IMR-90 (cell line): ENCODE measurements around the gene CMTM7. TPM values are rescaled to one million over a fixed set of nuclear protein-coding genes. Genes with fewer than 3 reads are reported as not detected.

Experiments
- ATAC-seq: fragments of 200-7000 bp; cut with Tn5 transposase; 2 replicates; pipeline ENCODE4 v1.9.1; 2020; ENCODE audit warnings: low read depth, mild to moderate bottlenecking, moderate library complexity
- BruUV-seq: library from RNA; stranded (reverse); fragments of 400-500 nt; replicated peaks from 2 replicates; lab custom pipeline; 2021; lab: Mats Ljungman, UMichigan
- CTCF ChIA-PET: fragments of 300-600 bp; formaldehyde crosslinking; extraction: SDS; loops from one replicate; lab custom pipeline; 2021; ENCODE audit warnings: antibody characterized with exemption; lab: Yijun Ruan, JAX
- POLR2A ChIA-PET: fragments of 300-600 bp; sonication (Branson Sonifier 250); formaldehyde crosslinking; loops from one replicate; lab custom pipeline; 2022; ENCODE audit warnings: antibody characterized with exemption; ENCODE audit not compliant: unreplicated experiment; lab: Charles Lee
- DNase-seq: peaks from one replicate; pipeline ENCODE4 v3.0.0; 2013
- H2AFZ ChIP-seq: replicated peaks from 2 replicates; pipeline ENCODE3; 2013; ENCODE audit warnings: low read length, mild to moderate bottlenecking; ENCODE audit not compliant: poor library complexity
- H2AK5ac ChIP-seq: 2 replicates; pipeline ENCODE4 v1.6.1; 2013; ENCODE audit warnings: low read depth, low read length, inconsistent platforms
- H2AK9ac ChIP-seq: replicated peaks from 2 replicates; pipeline ENCODE3; 2013; ENCODE audit warnings: mild to moderate bottlenecking, low read depth, low read length, moderate library complexity; ENCODE audit not compliant: poor library complexity
- H2BK120ac ChIP-seq: 2 replicates; pipeline ENCODE4 v1.6.1; 2013; ENCODE audit warnings: low read depth, low read length, inconsistent platforms
- H2BK15ac ChIP-seq: 3 replicates; pipeline ENCODE4 v1.6.1; 2013; ENCODE audit warnings: low read depth, low read length, inconsistent platforms
- H2BK20ac ChIP-seq: 2 replicates; pipeline ENCODE4 v1.6.1; 2013; ENCODE audit warnings: low read depth, mild to moderate bottlenecking, inconsistent platforms, low read length, moderate library complexity
- H2BK5ac ChIP-seq: 2 replicates; pipeline ENCODE4 v1.6.1; 2013; ENCODE audit warnings: mild to moderate bottlenecking, low read depth, low read length, inconsistent platforms; ENCODE audit not compliant: poor library complexity, severe bottlenecking
- H3K14ac ChIP-seq: replicated peaks from 2 replicates; pipeline ENCODE4 v1.6.1; 2013; ENCODE audit warnings: low read depth, low read length, inconsistent platforms
- H3K18ac ChIP-seq: 2 replicates; pipeline ENCODE4 v1.6.1; 2013; ENCODE audit warnings: low read depth, low read length, control low read depth
- H3K23ac ChIP-seq: 2 replicates; pipeline ENCODE4 v1.6.1; 2013; ENCODE audit warnings: low read depth, low read length, inconsistent platforms
- H3K27ac ChIP-seq: 2 replicates; pipeline ENCODE4 v1.5.1; 2013; ENCODE audit warnings: mild to moderate bottlenecking, control low read depth, low read length; ENCODE audit not compliant: insufficient read depth
- H3K27me3 ChIP-seq: 2 replicates; pipeline ENCODE4 v1.6.1; 2013; ENCODE audit warnings: low read length; ENCODE audit not compliant: control insufficient read depth, insufficient read depth
- H3K36me3 ChIP-seq: 2 replicates; pipeline ENCODE4 v1.6.1; 2013; ENCODE audit warnings: low read length, mixed read lengths; ENCODE audit not compliant: control insufficient read depth, insufficient read depth
- H3K4ac ChIP-seq: 2 replicates; pipeline ENCODE4 v1.6.1; 2013; ENCODE audit warnings: low read depth, low read length, inconsistent platforms
- H3K4me1 ChIP-seq: 2 replicates; pipeline ENCODE4 v1.6.1; 2013; ENCODE audit warnings: low read length, mixed read lengths; ENCODE audit not compliant: control insufficient read depth, insufficient read depth
- H3K4me2 ChIP-seq: 2 replicates; pipeline ENCODE4 v1.6.1; 2013; ENCODE audit warnings: low read depth, mild to moderate bottlenecking, control low read depth, low read length, moderate library complexity
- H3K4me3 ChIP-seq: 2 replicates; pipeline ENCODE4 v1.5.1; 2013; ENCODE audit warnings: low read depth, mild to moderate bottlenecking, control low read depth, low read length, moderate library complexity; ENCODE audit not compliant: insufficient read depth
- H3K56ac ChIP-seq: 2 replicates; pipeline ENCODE4 v1.6.1; 2013; ENCODE audit warnings: low read length, inconsistent platforms; ENCODE audit not compliant: insufficient read depth; ENCODE audit errors: extremely low read depth
- H3K79me1 ChIP-seq, 2 experiments: 2 replicates each; pipeline ENCODE4 v1.6.1; 2013; ENCODE audit warnings: low read length in 2 of 2, inconsistent platforms in 1 of 2, low read depth in 1 of 2
- H3K9ac ChIP-seq: 2 replicates; pipeline ENCODE4 v1.6.1; 2013; ENCODE audit warnings: low read depth, low read length, control low read depth
- H3K9me1 ChIP-seq: 2 replicates; pipeline ENCODE4 v1.6.1; 2013; ENCODE audit warnings: low read length, inconsistent platforms; ENCODE audit not compliant: insufficient read depth
- H3K9me3 ChIP-seq: 2 replicates; pipeline ENCODE4 v1.6.1; 2013; ENCODE audit warnings: low read length; ENCODE audit not compliant: control insufficient read depth, insufficient read depth
- H4K20me1 ChIP-seq: 2 replicates; pipeline ENCODE4 v1.6.1; 2013; ENCODE audit warnings: low read length, inconsistent platforms; ENCODE audit not compliant: insufficient read depth
- H4K5ac ChIP-seq: 2 replicates; pipeline ENCODE4 v1.6.1; 2013; ENCODE audit warnings: mild to moderate bottlenecking, low read depth, low read length, control low read depth
- H4K8ac ChIP-seq, 2 experiments: 2 replicates each; pipeline ENCODE4 v1.6.1; 2013; ENCODE audit warnings: low read depth in 2 of 2, low read length in 2 of 2, control low read depth in 1 of 2, inconsistent platforms in 1 of 2
- H4K91ac ChIP-seq: 2 replicates; pipeline ENCODE4 v1.6.1; 2013; ENCODE audit warnings: low read depth, low read length, inconsistent platforms; ENCODE audit not compliant: insufficient read depth
- BHLHE40 ChIP-seq: fragments of 150-350 bp; IDR thresholded peaks from 2 replicates; pipeline ENCODE4 v1.6.1; 2016; ENCODE audit warnings: mild to moderate bottlenecking, low read depth, low read length
- CHD1 ChIP-seq: IDR thresholded peaks from 2 replicates; pipeline ENCODE4 v1.6.1; 2012; ENCODE audit warnings: low read depth, low read length, improper control_type of control experiment
- FOS ChIP-seq: fragments of 150-350 bp; IDR thresholded peaks from 2 replicates; pipeline ENCODE4 v1.6.1; 2016; ENCODE audit warnings: low read depth, low read length
- RAD21 ChIP-seq: IDR thresholded peaks from 2 replicates; pipeline ENCODE4 v1.6.1; 2012; ENCODE audit warnings: low read length, improper control_type of control experiment
- RCOR1 ChIP-seq: IDR thresholded peaks from 2 replicates; pipeline ENCODE4 v1.6.1; 2012; ENCODE audit warnings: mild to moderate bottlenecking, low read length, improper control_type of control experiment; ENCODE audit not compliant: insufficient replicate concordance
- RFX5 ChIP-seq: IDR thresholded peaks from 2 replicates; pipeline ENCODE4 v1.8.0; 2012; ENCODE audit warnings: low read depth, mild to moderate bottlenecking, low read length, moderate library complexity
- SMC3 ChIP-seq: fragments of 150-350 bp; IDR thresholded peaks from 2 replicates; pipeline ENCODE4 v1.6.1; 2016; ENCODE audit warnings: low read depth, mild to moderate bottlenecking, antibody characterized with exemption, low read length, moderate library complexity
- WGBS, 2 experiments: methylation state at CpG; one replicate each; pipeline versions ENCODE4 v1.1.5 to v1.1.7; 2013; ENCODE audit warnings: missing lambda C conversion rate in 2 of 2; ENCODE audit not compliant: insufficient read length in 1 of 2; ENCODE audit errors: extremely low coverage in 2 of 2; 5-methylcytosine and 5-hydroxymethylcytosine counted together
- dilution Hi-C: fragments of 300-500 bp; cut with HindIII; formaldehyde crosslinking; loops from one replicate; pipeline ENCODE4 v1.14.3; 2018; ENCODE audit warnings: low sequenced_read_pairs; ENCODE audit not compliant: unreplicated experiment
- in situ Hi-C: fragments of 300-500 bp; cut with MboI; formaldehyde crosslinking; loops from 3 replicates; pipeline ENCODE4 v1.14.3; 2019; ENCODE audit warnings: low sequenced_read_pairs, inconsistent platforms, mixed read lengths
- intact Hi-C: fragments of 100-400 bp; cut with micrococcal nuclease; formaldehyde crosslinking; loops from 2 replicates; pipeline ENCODE4 v1.10.0; 2022
- polyA plus RNA-seq, 3 experiments: library from polyadenylated mRNA; depleted of rRNA; stranded (reverse); fragments of >200 nt; gene quantifications; 2 replicates each; pipeline ENCODE4 v1.2.3, GENCODE V29; 2012; ENCODE audit warnings: low replicate concordance in 1 of 3
- total RNA-seq: library from RNA; depleted of rRNA; stranded (reverse); fragments of >200 nt; gene quantifications from 2 replicates; pipeline ENCODE4 v1.2.3, GENCODE V29; 2012

CMTM7 gene
- total and polyA plus RNA-seq, 2 of the 4 experiments (the other 2 are of a cell fraction): 3.4 to 31.4 TPM

GRCh38 chr3:32413845-32414521, 22.3 kb downstream of the CMTM7 start:
- no peak overlapping the region for H3K27ac ChIP-seq
- no peaks in the 10 kb centered on the region for H4K20me1 ChIP-seq
- dilution Hi-C loops: no loop called here
- H3K18ac ChIP-seq: no peak overlapping the region
- H2AFZ ChIP-seq: no peak overlapping the region
- 100% methylated on average over 1 of the region's 10 CpGs; no CpG with 5 or more reads in 1 of the 2 experiments for WGBS, 2 experiments
- no peak for DNase-seq
- in situ Hi-C loops: no loop called here
- no peak overlapping the region for H2AK9ac ChIP-seq
- H3K79me1 ChIP-seq: peaks cover 14 to 25% of the 10 kb centered on the region in 2 experiments; a peak in 3 of 4 replicates
- no peak overlapping the region for H3K56ac ChIP-seq
- H2BK120ac ChIP-seq: no peak overlapping the region
- intact Hi-C loops: no loop called here
- no peak overlapping the region for H3K4me3 ChIP-seq
- POLR2A ChIA-PET: no interaction called here
- H3K9me3 ChIP-seq: no peaks in the 10 kb centered on the region
- no TSS peak for BruUV-seq
- H3K4me2 ChIP-seq: no peak overlapping the region
- no peak overlapping the region for H2BK5ac ChIP-seq
- no peak overlapping the region for H2AK5ac ChIP-seq
- H3K4ac ChIP-seq: peak overlapping the region; percentile 24; the same call in 1 of the 2 replicates
- no peak for ATAC-seq
- no peak overlapping the region; the same call in 2 of the 3 replicates for H2BK15ac ChIP-seq
- H4K91ac ChIP-seq: no peak overlapping the region
- no peak overlapping the region for H3K23ac ChIP-seq
- H3K9me1 ChIP-seq: peaks cover 5% of the 10 kb centered on the region
- H3K9ac ChIP-seq: no peak overlapping the region
- peak overlapping the region; percentile 38; the same call in 1 of the 2 replicates for H3K14ac ChIP-seq
- no peak for TF ChIP-seq FOS
- TF ChIP-seq SMC3: no peak
- no peak for TF ChIP-seq CHD1
- no peak for TF ChIP-seq RAD21
- no peak for TF ChIP-seq RFX5
- TF ChIP-seq BHLHE40: no peak
- TF ChIP-seq RCOR1: no peak
- no peak overlapping the region for H4K5ac ChIP-seq
- H3K4me1 ChIP-seq: no peaks in the 10 kb centered on the region
- H3K36me3 ChIP-seq: no peaks in the 10 kb centered on the region
- CTCF ChIA-PET: interaction anchor here (1.2 kb wide), 1 partner anchor 53 kb away, joined by 3 read pairs; no protein-coding TSS in a partner anchor
- H3K27me3 ChIP-seq: no peaks in the 10 kb centered on the region
- peak overlapping the region; percentile 46; the same call in 1 of the 2 replicates for H2BK20ac ChIP-seq
- no peak overlapping the region; a peak in 1 of 4 replicates for H4K8ac ChIP-seq
